ENCODE measurements around the gene ANXA11.
"Not testable (repeated sequence)": the region's sequence is repeated elsewhere in the genome, so short reads cannot be mapped to it uniquely, and the experiment has no call there.

The ANXA11 gene

DNA sequence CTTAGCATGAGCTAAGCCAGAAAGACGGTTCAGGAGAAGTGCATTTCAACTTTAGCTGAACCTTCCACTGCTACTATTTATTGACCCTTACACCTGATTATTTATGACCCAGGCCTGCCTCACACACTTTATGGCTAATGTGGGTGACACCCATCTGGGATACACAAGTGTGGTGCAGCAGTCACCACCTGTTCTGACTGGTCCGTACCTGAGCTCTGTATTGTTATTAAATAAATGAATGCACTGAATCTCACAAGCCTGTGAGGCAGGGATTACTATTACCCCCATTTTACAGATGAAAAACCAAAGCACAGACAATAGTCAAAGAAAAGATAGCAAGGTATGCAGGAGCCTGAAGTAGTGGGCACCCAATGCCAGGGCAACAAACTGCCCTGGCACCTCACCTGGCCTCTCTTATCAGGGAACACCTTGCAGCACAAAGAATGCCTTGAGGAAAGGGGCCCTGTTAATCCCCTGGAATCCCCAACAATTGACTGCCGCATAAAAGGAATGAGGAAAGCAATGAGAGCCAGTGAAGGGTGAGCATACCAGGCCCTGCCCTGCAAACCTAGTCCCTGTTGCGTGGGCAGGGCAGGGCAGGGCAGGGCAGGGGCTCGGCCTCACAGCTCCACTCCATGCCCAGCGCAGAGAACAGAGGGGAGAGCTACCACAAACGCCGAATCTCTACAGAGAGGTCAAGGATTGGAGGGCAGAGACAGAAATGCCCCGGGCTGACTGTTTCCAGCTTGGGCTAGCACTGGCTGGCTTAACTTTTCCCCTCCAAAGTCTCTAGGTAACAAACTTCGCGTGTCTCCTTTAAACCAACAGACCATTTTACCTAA lies 1.3 kb downstream of the ANXA11 start:
- no peak for DNase-seq (ENCODE audit: insufficient read length, low spot score)
- TF ChIP-seq PAX5 (IDR thresholded peaks at IDR 0.05; ENCODE audit: insufficient read depth, low read length, severe bottlenecking), result no peak
- FAIRE-seq, result no peak

GRCh38 chr10:80202934-80203834 lies 2.2 kb downstream of the ANXA11 start:
- no peak for TF ChIP-seq SPI1 (IDR thresholded peaks at IDR 0.05; ENCODE audit: low read depth, low read length)
- peak; percentile 36; the same call in 1 of the 2 replicates for TF ChIP-seq POU2F2 (IDR thresholded peaks at IDR 0.05; ENCODE audit: low read depth, low read length)
- DNase-seq (ENCODE audit: insufficient read length, low spot score) (no peak), FAIRE-seq (peak; percentile 90)

DNA sequence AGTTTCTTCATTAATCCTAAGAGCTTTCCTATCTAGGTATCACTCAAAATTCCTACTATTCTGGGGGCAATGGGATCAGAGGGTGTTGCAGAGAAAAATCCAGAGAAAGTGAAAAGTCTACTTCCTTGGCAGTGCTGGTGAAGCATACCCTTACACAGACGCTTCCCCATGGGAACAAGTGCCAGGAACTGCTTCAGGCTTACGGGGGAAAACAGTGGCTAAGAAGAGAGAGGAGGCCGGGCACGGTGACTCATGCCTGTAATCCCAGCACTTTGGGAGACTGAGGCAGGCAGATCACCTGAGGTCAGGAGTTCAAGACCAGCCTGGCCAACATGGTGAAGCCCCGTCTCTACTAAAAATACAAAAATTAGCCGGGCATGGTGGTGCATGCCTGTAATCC lies 2.8 kb downstream of the ANXA11 start:
- FAIRE-seq; DNase-seq (ENCODE audit: insufficient read length, low spot score): not testable (repeated sequence)

DNA sequence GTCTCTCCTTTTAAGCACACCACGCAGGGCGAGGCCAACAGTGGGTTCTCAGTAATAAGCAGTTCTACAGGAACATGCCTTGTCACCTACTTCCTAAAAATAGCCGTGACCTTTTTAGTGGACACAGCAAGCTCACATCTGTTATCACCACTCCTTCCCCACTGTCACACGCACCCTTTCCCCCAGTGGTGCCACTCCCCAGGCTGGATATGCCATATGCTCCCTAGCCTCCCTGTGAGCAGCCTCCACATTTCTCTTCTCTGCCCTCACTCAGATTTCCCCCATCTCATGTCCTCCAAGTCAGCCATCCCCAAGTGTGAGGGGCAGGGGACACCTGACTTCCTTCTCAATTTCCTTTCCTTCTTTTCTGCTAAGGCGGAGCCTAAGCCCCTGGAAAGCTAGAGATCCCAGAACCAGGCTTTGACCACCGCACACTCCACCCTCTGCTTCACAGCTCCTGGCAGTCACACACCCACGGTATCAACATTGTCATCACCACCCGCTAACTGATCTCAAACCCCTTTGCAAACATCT lies 3.7 kb downstream of the ANXA11 start:
- FAIRE-seq, result no peak
- TF ChIP-seq POLR2AphosphoS5 (IDR thresholded peaks at IDR 0.05; ENCODE audit: low read depth, low read length) (no peak), TAF1 (IDR thresholded peaks at IDR 0.05; ENCODE audit: low read depth, low read length) (no peak), SPI1 (IDR thresholded peaks at IDR 0.05; ENCODE audit: low read depth, low read length) (no peak)
- no peak for DNase-seq (ENCODE audit: insufficient read length, low spot score)

- FAIRE-seq, result no peak
Observed at GRCh38 chr10:80200687-80201086, 4.7 kb downstream of the ANXA11 start.

GRCh38 chr10:80200259-80200658 lies 5.1 kb downstream of the ANXA11 start:
- FAIRE-seq (no peak), DNase-seq (ENCODE audit: insufficient read length, low spot score) (no peak)
- TF ChIP-seq PAX5 (IDR thresholded peaks at IDR 0.05; ENCODE audit: insufficient read depth, low read length, severe bottlenecking), result no peak
- no peak for TF ChIP-seq POLR2AphosphoS5 (IDR thresholded peaks at IDR 0.05; ENCODE audit: low read depth, low read length)
- TF ChIP-seq POU2F2 (IDR thresholded peaks at IDR 0.05; ENCODE audit: low read depth, low read length), result no peak
- no peak for TF ChIP-seq SPI1 (IDR thresholded peaks at IDR 0.05; ENCODE audit: low read depth, low read length)
- no peak for TF ChIP-seq POLR2A (IDR thresholded peaks at IDR 0.05; ENCODE audit: low read depth, low read length)
- TF ChIP-seq TAF1 (IDR thresholded peaks at IDR 0.05; ENCODE audit: low read depth, low read length), result no peak

More at GRCh38 chr10:80200687-80201086, 4.7 kb downstream of the ANXA11 start:
- no peak for DNase-seq (ENCODE audit: insufficient read length, low spot score)
- TF ChIP-seq POLR2AphosphoS5 (IDR thresholded peaks at IDR 0.05; ENCODE audit: low read depth, low read length), result no peak
- no peak for TF ChIP-seq SPI1 (IDR thresholded peaks at IDR 0.05; ENCODE audit: low read depth, low read length)
- no peak for TF ChIP-seq POU2F2 (IDR thresholded peaks at IDR 0.05; ENCODE audit: low read depth, low read length)
- TF ChIP-seq POLR2A (IDR thresholded peaks at IDR 0.05; ENCODE audit: low read depth, low read length), result no peak
- TF ChIP-seq PAX5 (IDR thresholded peaks at IDR 0.05; ENCODE audit: insufficient read depth, low read length, severe bottlenecking), result no peak
- TF ChIP-seq TAF1 (IDR thresholded peaks at IDR 0.05; ENCODE audit: low read depth, low read length), result no peak

- DNase-seq (ENCODE audit: insufficient read length, low spot score), result no peak
- no peak for FAIRE-seq
- TF ChIP-seq PAX5 (IDR thresholded peaks at IDR 0.05; ENCODE audit: insufficient read depth, low read length, severe bottlenecking) (no peak), TAF1 (IDR thresholded peaks at IDR 0.05; ENCODE audit: low read depth, low read length) (no peak), POLR2AphosphoS5 (IDR thresholded peaks at IDR 0.05; ENCODE audit: low read depth, low read length) (no peak), SPI1 (IDR thresholded peaks at IDR 0.05; ENCODE audit: low read depth, low read length) (no peak), POU2F2 (IDR thresholded peaks at IDR 0.05; ENCODE audit: low read depth, low read length) (no peak)
Observed at GRCh38 chr10:80199828-80200227, 5.5 kb downstream of the ANXA11 start.

DNA sequence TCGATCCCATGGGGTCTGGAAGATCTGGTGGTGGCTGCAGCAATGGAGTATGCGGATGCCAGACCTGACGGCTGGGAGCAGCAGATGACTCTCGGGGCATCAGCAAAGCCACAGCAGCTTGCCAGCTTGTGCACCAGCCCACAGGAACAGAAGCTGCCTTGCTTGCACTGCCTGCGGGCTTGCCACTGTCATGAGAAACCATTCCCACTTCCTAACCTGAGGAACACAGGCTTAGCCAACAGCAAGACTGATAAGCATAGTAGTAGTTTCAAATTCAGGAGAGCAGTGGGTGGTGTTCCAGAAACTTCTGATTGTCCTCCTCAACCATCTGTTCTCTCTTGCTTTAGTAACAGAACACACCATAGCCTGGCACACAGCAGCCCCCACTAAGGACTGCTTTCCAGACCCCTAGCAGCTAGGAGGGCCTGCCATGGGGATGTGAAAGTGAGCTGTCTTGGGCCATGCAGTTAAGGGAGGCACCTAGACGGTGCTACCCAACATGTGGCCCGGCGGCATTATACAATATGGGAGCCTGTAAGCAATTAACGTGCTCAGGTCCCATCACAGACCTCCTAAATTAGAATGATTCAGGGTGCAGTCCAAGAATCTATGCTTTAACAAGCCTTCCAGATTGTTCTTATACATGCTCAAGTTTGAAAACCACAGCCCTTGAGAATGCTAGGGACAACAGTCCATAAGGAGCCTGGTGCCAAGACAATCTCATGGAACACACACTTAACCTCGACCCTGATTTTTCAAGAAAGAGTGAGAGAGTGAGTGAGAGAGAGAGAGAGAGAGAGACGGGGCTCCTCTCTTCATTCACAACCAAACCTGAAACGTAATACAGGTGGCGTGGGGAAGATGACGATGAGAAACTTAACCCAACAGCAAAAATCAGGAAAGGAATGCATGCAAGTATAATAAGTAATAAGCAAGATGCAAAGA lies 7.1 kb downstream of the ANXA11 start:
- no peak for DNase-seq (ENCODE audit: insufficient read length, low spot score)
- no peak for FAIRE-seq

GRCh38 chr10:80196950-80197315 lies 8.4 kb downstream of the ANXA11 start:
- TF ChIP-seq POLR2A (IDR thresholded peaks at IDR 0.05; ENCODE audit: low read depth, low read length), result no peak
- no peak for TF ChIP-seq POU2F2 (IDR thresholded peaks at IDR 0.05; ENCODE audit: low read depth, low read length)
- no peak for TF ChIP-seq POLR2AphosphoS5 (IDR thresholded peaks at IDR 0.05; ENCODE audit: low read depth, low read length)
- TF ChIP-seq SPI1 (IDR thresholded peaks at IDR 0.05; ENCODE audit: low read depth, low read length), result no peak
- no peak for TF ChIP-seq TAF1 (IDR thresholded peaks at IDR 0.05; ENCODE audit: low read depth, low read length)
- no peak for TF ChIP-seq PAX5 (IDR thresholded peaks at IDR 0.05; ENCODE audit: insufficient read depth, low read length, severe bottlenecking)
- FAIRE-seq (no peak), DNase-seq (ENCODE audit: insufficient read length, low spot score) (no peak)

More for the DNA sequence above, 7.1 kb downstream of the ANXA11 start:
- no peak for TF ChIP-seq POU2F2 (IDR thresholded peaks at IDR 0.05; ENCODE audit: low read depth, low read length)

All from GM12891 (cell line).